Measurements from ENCODE around the gene SAMD4A.

DNA sequence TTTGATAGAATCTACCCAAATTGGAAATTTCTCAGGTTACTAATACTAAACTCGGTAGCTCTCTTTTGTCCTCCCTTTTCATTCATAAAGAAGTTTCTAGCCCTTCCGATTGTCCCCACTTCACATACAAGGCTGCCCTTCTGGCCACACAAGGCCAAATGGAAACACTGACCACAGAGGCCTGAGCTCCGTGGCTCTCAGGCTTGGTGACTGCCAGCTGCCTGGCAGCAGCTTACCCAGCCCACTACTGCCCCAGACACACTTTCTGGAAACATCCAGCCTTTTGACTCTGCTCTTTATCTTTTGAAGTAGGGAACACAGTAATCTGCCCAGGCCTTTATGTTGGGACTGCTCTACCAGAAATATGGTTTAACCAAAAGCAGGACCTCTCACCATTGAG, 168.5 kb downstream of the SAMD4A start:
- TF ChIP-seq, protein P1, sequence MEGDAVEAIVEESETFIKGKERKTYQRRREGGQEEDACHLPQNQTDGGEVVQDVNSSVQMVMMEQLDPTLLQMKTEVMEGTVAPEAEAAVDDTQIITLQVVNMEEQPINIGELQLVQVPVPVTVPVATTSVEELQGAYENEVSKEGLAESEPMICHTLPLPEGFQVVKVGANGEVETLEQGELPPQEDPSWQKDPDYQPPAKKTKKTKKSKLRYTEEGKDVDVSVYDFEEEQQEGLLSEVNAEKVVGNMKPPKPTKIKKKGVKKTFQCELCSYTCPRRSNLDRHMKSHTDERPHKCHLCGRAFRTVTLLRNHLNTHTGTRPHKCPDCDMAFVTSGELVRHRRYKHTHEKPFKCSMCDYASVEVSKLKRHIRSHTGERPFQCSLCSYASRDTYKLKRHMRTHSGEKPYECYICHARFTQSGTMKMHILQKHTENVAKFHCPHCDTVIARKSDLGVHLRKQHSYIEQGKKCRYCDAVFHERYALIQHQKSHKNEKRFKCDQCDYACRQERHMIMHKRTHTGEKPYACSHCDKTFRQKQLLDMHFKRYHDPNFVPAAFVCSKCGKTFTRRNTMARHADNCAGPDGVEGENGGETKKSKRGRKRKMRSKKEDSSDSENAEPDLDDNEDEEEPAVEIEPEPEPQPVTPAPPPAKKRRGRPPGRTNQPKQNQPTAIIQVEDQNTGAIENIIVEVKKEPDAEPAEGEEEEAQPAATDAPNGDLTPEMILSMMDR (conservative IDR thresholded peaks at IDR 0.05; ENCODE audit: low read depth, low read length), result no peak
- TF ChIP-seq FOS (IDR thresholded peaks at IDR 0.05; ENCODE audit: low read depth, low read length) (no peak), CEBPB (IDR thresholded peaks at IDR 0.05; ENCODE audit: low read depth, low read length) (no peak), POLR2A (IDR thresholded peaks at IDR 0.05; ENCODE audit: low read depth, low read length) (no peak), RCOR1 (IDR thresholded peaks at IDR 0.05; ENCODE audit: insufficient replicate concordance, low read length) (no peak), BHLHE40 (IDR thresholded peaks at IDR 0.05; ENCODE audit: low read depth, low read length) (no peak), USF2 (IDR thresholded peaks at IDR 0.05; ENCODE audit: low read depth, low read length) (no peak), NFE2L2 (IDR thresholded peaks at IDR 0.05; ENCODE audit: low read depth, low read length) (no peak), MAFK (IDR thresholded peaks at IDR 0.05; ENCODE audit: low read depth, low read length) (no peak), RFX5 (IDR thresholded peaks at IDR 0.05; ENCODE audit: low read depth, low read length) (no peak), MXI1 (IDR thresholded peaks at IDR 0.05; ENCODE audit: borderline replicate concordance, low read depth, low read length) (no peak), RAD21 (IDR thresholded peaks at IDR 0.05; ENCODE audit: low read length) (no peak), CHD1 (IDR thresholded peaks at IDR 0.05; ENCODE audit: low read depth, low read length) (no peak)
